HL-60 (cell line): Measurements from ENCODE around the gene ZNF283.

Experiments
- DNase-seq, 2 experiments: peaks; one replicate each; pipeline ENCODE4 v3.0.0-alpha.2; 2010 to 2020; ENCODE audit warnings: low read depth in 1 of 2, low spot score in 1 of 2
- H3K27ac ChIP-seq: fragments of 250-450 bp; sonication (Bioruptor Pico); replicated peaks from 2 replicates; pipeline ENCODE4 v1.5.1; 2020; ENCODE audit warnings: mild to moderate bottlenecking, moderate library complexity
- H3K27me3 ChIP-seq: fragments of 250-450 bp; sonication (Bioruptor Pico); 2 replicates; pipeline ENCODE4 v1.5.1; 2021; ENCODE audit warnings: mild to moderate bottlenecking, moderate library complexity; ENCODE audit not compliant: insufficient read depth, poor library complexity, severe bottlenecking
- H3K4me3 ChIP-seq: replicated peaks from 2 replicates; pipeline ENCODE4 v1.5.1; 2011; ENCODE audit warnings: mild to moderate bottlenecking, control low read depth, low read length; ENCODE audit not compliant: insufficient read depth
- CTCF ChIP-seq: IDR thresholded peaks from one replicate; pipeline ENCODE4 v1.5.1; 2011; ENCODE audit warnings: low read length, control low read depth, inconsistent platforms; ENCODE audit not compliant: insufficient read depth
- GABPA ChIP-seq: IDR thresholded peaks from 2 replicates; pipeline ENCODE4 v1.6.1; 2012; ENCODE audit warnings: low read depth
- POLR2AphosphoS5 ChIP-seq: IDR thresholded peaks from 2 replicates; pipeline ENCODE4 v1.6.1; 2012; ENCODE audit warnings: low read depth
- REST ChIP-seq: IDR thresholded peaks from 2 replicates; pipeline ENCODE4 v1.6.1; 2012; ENCODE audit warnings: low read depth; ENCODE audit not compliant: insufficient replicate concordance
- SPI1 ChIP-seq: IDR thresholded peaks from 2 replicates; pipeline ENCODE4 v1.6.1; 2012; ENCODE audit warnings: low read depth, mild to moderate bottlenecking, borderline replicate concordance

Gene ZNF283

GRCh38 chr19:43883864-43884263 lies 56.7 kb downstream of the ZNF283 start, which contains the start of gene ZNF404:
Gene ZNF404 (minus strand): TSS chr19:43883964.
- TF ChIP-seq SPI1, result no peak
- no peak for TF ChIP-seq CTCF
- no peak for TF ChIP-seq GABPA
- TF ChIP-seq REST, result no peak
- TF ChIP-seq POLR2AphosphoS5, result no peak
- no peak for DNase-seq
- Histone ChIP-seq H3K27ac (no peak within 1 kb of the TSS), H3K4me3 (no peak within 1 kb of the TSS), H3K27me3 (no peaks in the 10 kb centered on the region)

- DNase-seq, result peak in 1 of 2 experiments; percentile 18
- no peak overlapping the region for H3K4me3 ChIP-seq
- H3K27me3 ChIP-seq, result no peaks in the 10 kb centered on the region
- no peak overlapping the region for H3K27ac ChIP-seq
- TF ChIP-seq POLR2AphosphoS5, result no peak
- TF ChIP-seq SPI1, result no peak
- no peak for TF ChIP-seq GABPA
- no peak for TF ChIP-seq CTCF
- no peak for TF ChIP-seq REST
Measured at GRCh38 chr19:43895727-43896308, 68.7 kb downstream of the ZNF283 start.
